D721Med (cell line): ENCODE data around the gene TECTB.

Experiments
- DNase-seq: peaks from one replicate; pipeline ENCODE4 v3.0.0; 2011; ENCODE audit warnings: low spot score; ENCODE audit not compliant: insufficient read length
- FAIRE-seq: peaks from 2 replicates; lab custom pipeline; 2011; peaks lifted over from hg19 to GRCh38; lab: Jason Lieb, UNC
- TF ChIP-seq, protein P1 (sequence below): IDR thresholded peaks from 2 replicates; pipeline ENCODE4 v1.5.1; 2012; ENCODE audit warnings: mild to moderate bottlenecking, control low read depth; ENCODE audit not compliant: insufficient read depth; ENCODE audit errors: missing control alignments

Gene TECTB

DNA sequence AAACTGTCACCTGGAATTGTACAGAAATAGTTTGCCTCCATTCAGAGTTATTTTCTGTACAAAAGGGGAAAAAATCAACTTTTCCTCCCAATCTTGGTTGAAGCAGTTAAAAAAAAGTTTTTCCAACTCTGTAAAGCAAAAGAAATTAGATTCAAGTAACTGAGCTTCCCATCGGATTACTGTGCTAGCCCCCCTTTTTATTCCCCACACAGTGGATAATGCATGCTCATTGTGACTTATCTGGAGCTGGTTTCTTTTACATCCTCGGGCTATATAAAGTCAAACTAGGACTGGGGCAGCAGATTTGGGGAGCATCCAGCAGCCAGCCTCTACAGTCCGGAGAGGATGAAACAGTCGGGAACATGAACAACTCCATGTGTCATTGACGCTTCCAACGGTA, at the start of gene TECTB:
Gene TECTB, plus strand, starts transcription at position 301 of the 400 bp plus-strand sequence. CDS start 335 bp downstream, outside the sequence.
- no peak for FAIRE-seq
- no peak for DNase-seq
- TF ChIP-seq, protein P1, sequence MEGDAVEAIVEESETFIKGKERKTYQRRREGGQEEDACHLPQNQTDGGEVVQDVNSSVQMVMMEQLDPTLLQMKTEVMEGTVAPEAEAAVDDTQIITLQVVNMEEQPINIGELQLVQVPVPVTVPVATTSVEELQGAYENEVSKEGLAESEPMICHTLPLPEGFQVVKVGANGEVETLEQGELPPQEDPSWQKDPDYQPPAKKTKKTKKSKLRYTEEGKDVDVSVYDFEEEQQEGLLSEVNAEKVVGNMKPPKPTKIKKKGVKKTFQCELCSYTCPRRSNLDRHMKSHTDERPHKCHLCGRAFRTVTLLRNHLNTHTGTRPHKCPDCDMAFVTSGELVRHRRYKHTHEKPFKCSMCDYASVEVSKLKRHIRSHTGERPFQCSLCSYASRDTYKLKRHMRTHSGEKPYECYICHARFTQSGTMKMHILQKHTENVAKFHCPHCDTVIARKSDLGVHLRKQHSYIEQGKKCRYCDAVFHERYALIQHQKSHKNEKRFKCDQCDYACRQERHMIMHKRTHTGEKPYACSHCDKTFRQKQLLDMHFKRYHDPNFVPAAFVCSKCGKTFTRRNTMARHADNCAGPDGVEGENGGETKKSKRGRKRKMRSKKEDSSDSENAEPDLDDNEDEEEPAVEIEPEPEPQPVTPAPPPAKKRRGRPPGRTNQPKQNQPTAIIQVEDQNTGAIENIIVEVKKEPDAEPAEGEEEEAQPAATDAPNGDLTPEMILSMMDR, result no peak

DNA sequence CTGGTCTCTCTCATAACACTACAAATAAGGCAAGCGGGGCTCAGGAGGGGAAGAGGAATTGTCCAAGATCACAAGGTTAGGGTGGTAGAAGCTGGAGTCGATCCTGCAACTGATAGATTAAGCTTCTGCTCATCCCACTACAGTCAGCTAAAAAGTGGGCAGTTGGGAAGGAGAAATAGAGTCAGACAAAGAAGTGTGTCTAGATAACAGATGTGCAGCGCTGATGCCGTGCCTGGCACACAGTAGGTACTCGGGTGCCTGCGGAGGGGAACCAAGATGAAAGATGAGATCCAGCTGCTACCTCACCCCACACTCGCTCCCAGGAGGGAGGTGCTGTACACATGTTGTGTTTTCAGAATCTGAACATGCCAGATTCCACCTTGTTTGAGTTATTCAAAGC, 48.1 kb upstream of the TECTB start:
- TF ChIP-seq, protein P1, result no peak
- no peak for DNase-seq
- FAIRE-seq, result no peak

DNA sequence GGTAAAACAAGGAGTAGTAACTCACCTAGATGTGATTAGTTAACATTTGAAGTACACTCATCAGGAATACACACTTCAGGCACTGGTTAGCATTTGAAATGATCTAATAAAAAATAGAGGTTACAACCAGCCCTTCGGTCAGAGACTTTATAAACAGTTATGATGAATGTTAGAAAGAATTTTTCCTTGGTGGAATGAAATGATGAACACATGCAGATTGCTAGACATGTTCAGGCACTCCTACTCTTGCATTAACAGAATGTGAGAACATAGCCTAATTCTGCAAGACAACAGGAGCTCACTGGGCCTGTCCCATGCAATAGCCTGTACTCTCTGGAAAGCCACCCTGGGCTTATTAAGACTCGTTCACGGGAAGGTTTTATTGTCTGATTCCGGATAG, 47.3 kb upstream of the TECTB start:
- DNase-seq (no peak), FAIRE-seq (no peak)
- TF ChIP-seq, protein P1, result no peak

DNA sequence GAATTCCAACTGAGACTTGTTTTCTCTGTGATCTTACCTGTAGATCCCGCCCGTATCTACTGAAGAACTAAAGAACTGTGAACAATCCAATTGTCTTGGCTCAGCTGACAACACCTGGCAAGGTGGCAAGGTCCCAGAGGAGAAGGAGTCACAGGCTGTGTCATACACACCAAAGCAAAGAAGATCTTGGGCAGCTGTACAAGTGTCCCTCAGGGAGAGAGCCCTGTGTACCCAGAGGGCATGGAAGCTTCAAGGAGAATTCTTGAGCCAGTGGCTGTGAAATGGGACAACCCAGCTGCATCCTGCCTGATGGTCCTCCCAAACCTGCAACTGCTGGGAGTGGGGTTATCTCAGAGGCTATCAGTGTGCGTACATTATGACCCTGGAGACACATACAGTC, 46.7 kb upstream of the TECTB start:
- TF ChIP-seq, protein P1, result no peak
- FAIRE-seq (no peak), DNase-seq (no peak)

DNA sequence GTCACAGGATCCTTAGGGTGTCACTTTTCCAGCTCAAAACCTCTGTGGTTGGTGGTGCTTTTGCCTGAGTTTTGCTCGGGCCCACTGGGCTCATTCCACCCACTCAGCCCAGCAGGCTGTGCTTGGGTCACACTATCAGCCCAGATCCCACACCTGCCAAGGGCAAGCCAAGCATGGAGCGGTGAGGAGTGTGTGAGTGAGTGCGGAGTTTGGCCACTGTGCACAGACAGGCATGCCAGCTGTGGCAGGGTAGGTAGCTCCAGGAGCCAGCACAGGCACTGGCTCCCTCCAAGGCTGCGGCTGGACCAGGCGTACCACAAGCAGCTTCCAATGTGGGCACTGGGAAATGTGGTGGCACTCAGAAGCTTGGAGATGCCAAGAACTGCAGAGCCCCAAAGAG, 43.9 kb upstream of the TECTB start:
- FAIRE-seq, result no peak
- TF ChIP-seq, protein P1, result no peak

DNA sequence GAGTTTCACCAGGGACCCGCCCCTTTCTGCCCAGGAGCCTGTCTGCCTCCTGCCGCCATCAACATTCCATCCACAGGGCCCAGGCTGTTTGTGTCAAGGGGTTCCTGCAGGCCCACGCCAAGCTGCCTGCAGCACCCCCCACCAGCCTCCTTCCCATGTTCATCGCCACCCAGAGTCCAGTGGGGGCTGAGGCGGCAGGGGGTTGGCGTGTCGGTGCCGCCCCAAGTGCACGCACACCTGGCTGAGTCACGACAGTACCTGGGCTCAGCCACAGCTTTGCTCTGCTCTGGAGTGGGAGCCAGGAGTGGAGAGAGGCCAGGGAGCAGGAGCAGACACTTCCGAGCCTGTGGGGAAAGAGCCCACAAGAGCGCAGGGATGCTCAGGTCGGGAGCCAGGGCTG, 42.8 kb upstream of the TECTB start:
- DNase-seq (no peak), FAIRE-seq (no peak)
- TF ChIP-seq, protein P1, result no peak

More for the DNA sequence above, 43.9 kb upstream of the TECTB start:
- no peak for DNase-seq

DNA sequence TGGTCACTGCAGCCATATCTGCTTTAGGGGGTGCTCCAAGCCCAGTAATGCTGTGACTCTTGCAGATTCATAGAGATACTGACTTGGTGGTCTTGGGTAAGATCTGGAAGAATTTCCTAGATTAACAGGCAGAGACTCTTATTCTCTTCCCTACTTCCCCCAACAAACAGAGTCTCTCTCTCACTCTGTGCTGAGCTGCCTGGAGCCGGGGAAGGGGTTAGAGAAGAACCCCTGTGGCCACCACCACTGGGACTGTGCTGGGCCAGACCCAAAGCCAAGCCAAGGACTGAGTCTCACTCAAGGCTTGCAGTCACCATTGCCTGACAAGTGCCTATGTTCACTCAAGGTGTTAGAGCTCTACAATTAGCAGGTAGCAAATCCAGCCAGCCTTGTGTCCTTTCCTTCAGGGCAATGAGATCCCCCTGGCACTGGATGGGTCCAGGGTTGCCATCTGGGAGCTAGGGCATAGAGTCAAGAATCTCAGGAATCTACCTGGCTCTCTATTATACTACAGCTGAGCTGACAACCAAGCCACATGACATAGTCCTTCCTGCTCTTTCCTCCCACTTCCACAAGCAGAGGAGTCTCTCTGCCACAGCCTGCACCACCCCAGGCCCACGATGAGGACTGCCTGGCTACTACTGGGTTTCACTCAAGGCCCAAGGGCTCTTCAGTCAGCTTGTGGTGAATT, 41.4 kb upstream of the TECTB start:
- FAIRE-seq, result no peak
- DNase-seq, result no peak

More for the DNA sequence above, 41.4 kb upstream of the TECTB start:
- TF ChIP-seq, protein P1, result no peak
